Breast epithelium (tissue), 3 donors: Measurements from ENCODE around the gene ARHGEF7.

Source experiments
- POLR2A ChIP-seq: fragments of 450-650 bp; IDR thresholded peaks from one replicate; pipeline ENCODE4 v1.6.1; 2016; ENCODE audit warnings: antibody characterized with exemption, mild to moderate bottlenecking, moderate library complexity
- POLR2AphosphoS5 ChIP-seq, 3 donors: sonication (generic); formaldehyde crosslinking; IDR thresholded peaks; one replicate each; pipeline ENCODE4 v1.6.1; 2017; ENCODE audit warnings: antibody characterized with exemption in 3 of 3

- no peak for TF ChIP-seq POLR2AphosphoS5 (IDR thresholded peaks at IDR 0.05)
- no peak for TF ChIP-seq POLR2A
Observed at GRCh38 chr13:111326981-111327642, 212.0 kb downstream of the ARHGEF7 start.
